22Rv1 (cell line): Measurements from ENCODE around the gene FHL1.

Experiments
- H3K27ac ChIP-seq: fragments of 450-650 bp; 2 replicates; pipeline ENCODE4 v1.5.1; 2017
- CTCF ChIP-seq: fragments of 450-650 bp; IDR thresholded peaks from 2 replicates; pipeline ENCODE4 v1.5.1; 2017; ENCODE audit warnings: mild to moderate bottlenecking
- ZFX ChIP-seq: fragments of 450-650 bp; IDR thresholded peaks from 2 replicates; pipeline ENCODE4 v1.6.1; 2017; ENCODE audit warnings: antibody characterized with exemption, borderline replicate concordance

FHL1 gene

GRCh38 chrX:136171420-136171819 is 24.1 kb downstream of the FHL1 start:
- H3K27ac ChIP-seq = no peak overlapping the region
- no peak for TF ChIP-seq ZFX
- no peak for TF ChIP-seq CTCF

GRCh38 chrX:136176399-136176825 is 29.1 kb downstream of the FHL1 start:
- TF ChIP-seq CTCF = no peak
- TF ChIP-seq ZFX = no peak
- no peak overlapping the region for H3K27ac ChIP-seq

- no peak overlapping the region for H3K27ac ChIP-seq
- TF ChIP-seq CTCF = no peak
- no peak for TF ChIP-seq ZFX
Observed at GRCh38 chrX:136179133-136179532, 31.8 kb downstream of the FHL1 start.

GRCh38 chrX:136182414-136182813 is 35.1 kb downstream of the FHL1 start:
- no peak overlapping the region for H3K27ac ChIP-seq
- TF ChIP-seq ZFX = no peak
- no peak for TF ChIP-seq CTCF

GRCh38 chrX:136183172-136183571 is 35.8 kb downstream of the FHL1 start:
- H3K27ac ChIP-seq = no peak overlapping the region
- TF ChIP-seq ZFX = no peak
- no peak for TF ChIP-seq CTCF

GRCh38 chrX:136183917-136184316 is 36.6 kb downstream of the FHL1 start:
- no peak for TF ChIP-seq CTCF
- no peak for TF ChIP-seq ZFX
- H3K27ac ChIP-seq = no peak overlapping the region

- H3K27ac ChIP-seq = no peak overlapping the region
- TF ChIP-seq CTCF = no peak
- TF ChIP-seq ZFX = no peak
Observed at GRCh38 chrX:136185401-136186022, 38.2 kb downstream of the FHL1 start.
